KG1 (cell line): Measurements from ENCODE around the gene ARMC10.
"Not testable (repeated sequence)": the region's sequence is repeated elsewhere in the genome, so short reads cannot be mapped to it uniquely, and the experiment has no call there.

Experiments used
- DNase-seq: peaks from one replicate; lab custom pipeline; 2025; lab: John Stamatoyannopoulos, UW

ARMC10 gene

DNA sequence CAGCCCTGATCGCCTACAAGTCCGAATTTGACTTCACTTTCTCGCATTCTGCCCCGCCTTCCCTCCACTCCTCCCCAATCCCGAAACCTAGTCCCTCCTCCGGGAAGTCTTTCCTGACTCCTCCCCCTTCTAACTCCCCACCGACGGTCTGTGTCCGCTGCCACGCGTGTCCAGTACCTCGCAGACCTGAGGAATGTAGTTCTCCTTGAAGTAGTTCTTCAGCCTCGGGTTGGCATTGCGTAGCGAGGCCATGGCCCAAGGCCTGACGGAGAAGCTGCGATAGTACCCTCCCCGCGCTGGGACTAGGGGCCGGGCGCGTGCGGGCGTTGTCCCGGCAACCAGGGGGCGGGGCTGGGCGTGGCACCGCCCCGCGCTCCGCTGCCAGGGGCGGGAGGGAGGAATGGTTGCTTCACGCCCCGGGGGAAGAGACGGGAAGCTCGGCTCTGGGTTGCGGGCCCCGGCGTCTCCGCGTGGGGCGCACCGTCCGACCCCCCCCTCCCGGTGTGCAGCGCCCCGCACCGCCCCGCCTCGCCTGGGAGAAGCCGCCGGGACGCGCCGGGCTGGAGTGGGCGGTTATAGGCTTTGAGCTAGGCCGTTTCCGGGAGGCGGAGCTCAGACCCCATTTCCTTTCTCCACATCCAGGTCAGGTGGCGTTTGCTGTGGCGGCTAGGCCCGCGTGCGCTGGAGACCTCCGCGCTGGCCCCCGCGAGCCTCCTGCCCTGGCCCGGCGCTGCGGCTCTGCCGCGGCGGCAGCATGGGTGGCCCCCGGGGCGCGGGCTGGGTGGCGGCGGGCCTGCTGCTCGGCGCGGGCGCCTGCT is at the start of gene ARMC10, which contains the start of gene FBXL13:
Gene ARMC10 (plus strand): TSS at position 622 of the 818 bp plus-strand sequence. CDS start 133 bp downstream, at position 755.
Gene FBXL13 (minus strand): TSS at position 278 of the 818 bp plus-strand sequence.
- peak; percentile 49 for DNase-seq

GRCh38 chr7:103025341-103025740 is 49.6 kb upstream of the ARMC10 start:
- peak; percentile 1 for DNase-seq

- DNase-seq, result no peak
Measured at GRCh38 chr7:103031024-103031423, 43.9 kb upstream of the ARMC10 start.

GRCh38 chr7:103031781-103032180 is 43.2 kb upstream of the ARMC10 start:
- no peak for DNase-seq

GRCh38 chr7:103034318-103034717 is 40.6 kb upstream of the ARMC10 start:
- not testable (repeated sequence) for DNase-seq

- no peak for DNase-seq
Measured at GRCh38 chr7:103037476-103037822, 37.5 kb upstream of the ARMC10 start.

DNA sequence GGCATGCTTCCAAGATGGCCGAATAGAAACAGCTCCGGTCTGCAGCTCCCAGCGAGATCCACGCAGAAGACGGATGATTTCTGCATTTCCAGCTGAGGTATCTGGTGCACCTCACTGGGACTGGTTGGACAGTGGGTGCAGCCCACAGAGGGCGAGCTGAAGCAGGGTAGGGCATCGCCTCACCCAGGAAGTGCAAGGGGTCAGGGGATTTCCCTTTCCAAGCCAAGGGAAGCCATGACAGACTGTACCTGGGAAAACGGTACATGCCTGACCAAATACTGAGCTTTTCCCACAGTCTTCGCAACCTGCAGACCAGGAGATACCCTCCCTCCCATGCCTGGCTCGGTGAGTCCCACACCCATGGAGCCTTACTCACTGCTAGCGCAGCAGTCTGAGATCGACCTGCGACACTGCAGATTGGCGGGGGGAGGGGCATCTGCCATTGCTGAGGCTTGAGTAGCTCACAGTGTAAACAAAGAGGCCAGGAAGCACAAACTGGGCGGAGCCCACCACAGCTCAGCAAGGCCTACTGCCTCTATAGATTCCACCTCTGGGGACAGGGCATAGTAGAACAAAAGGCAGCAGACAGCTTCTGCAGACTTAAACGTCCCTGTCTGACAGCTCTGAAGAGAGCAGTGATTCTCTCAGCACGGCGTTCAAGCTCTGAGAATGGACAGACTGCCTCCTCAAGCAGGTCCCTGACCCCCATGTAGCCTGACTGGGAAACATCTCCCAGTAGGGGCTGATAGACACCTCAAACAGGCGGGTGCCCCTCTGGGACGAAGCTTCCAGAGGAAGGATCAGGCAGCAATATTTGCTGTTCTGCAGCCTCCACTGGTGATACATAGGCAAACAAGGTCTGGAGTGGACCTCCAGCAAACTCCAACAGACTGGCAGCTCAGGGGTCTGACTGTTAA is 36.9 kb upstream of the ARMC10 start:
- DNase-seq, result not testable (repeated sequence)

DNA sequence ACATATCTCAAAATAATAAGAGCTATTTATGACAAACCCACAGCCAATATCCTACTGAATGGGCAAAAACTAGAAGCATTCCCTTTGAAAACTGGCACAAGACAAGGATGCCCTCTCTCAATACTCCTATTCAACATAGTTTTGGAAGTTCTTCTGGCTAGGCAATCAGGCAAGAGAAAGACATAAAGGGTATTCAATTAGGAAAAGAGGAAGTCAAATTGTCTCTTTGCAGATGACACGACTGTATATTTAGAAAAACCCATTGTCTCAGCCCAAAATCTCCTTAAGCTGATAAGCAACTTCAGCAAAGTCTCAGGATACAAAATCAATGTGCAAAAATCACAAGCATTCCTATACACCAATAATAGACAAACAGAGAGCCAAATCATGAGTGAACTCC is 33.1 kb upstream of the ARMC10 start:
- DNase-seq, result not testable (repeated sequence)

DNA sequence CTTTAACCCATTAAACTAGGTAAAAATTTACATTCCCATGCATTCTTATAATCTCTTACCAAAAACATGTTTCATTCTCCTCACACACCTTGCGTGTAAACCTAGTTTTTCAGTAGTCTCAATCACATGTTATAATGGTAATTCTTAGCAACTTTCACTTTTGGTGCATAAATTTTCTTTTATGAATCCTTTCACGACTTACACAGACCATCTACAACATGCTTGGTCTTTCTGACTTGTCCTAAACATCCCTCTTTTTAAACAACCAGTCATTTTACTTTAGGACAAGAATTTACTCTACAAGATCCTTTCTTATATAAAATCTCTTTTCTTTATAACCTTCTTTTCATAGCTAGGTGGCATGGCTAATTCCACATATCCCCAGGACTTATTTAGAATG is 26.1 kb upstream of the ARMC10 start:
- DNase-seq, result no peak

DNA sequence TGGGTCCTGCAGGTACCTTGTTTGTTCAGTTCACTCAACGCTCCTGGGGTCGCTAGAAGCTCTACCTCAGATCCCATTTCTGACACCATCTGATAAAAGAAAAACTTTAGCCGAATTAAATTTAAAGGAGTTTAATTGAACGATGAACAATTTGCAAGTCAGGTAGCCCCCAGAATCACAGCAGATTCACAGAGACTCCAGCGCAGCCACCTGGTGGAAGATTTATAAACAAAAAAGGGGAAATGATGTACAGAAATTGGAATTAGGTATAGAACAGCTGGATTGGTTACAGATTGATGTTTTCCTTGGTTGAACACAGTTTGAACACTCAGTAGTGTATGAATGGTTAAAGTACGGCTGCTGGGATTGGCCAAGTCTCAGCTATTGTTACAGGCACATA is 23.4 kb upstream of the ARMC10 start:
- DNase-seq, result no peak

GRCh38 chr7:103056006-103056405 is 18.9 kb upstream of the ARMC10 start:
- DNase-seq, result not testable (repeated sequence)

DNA sequence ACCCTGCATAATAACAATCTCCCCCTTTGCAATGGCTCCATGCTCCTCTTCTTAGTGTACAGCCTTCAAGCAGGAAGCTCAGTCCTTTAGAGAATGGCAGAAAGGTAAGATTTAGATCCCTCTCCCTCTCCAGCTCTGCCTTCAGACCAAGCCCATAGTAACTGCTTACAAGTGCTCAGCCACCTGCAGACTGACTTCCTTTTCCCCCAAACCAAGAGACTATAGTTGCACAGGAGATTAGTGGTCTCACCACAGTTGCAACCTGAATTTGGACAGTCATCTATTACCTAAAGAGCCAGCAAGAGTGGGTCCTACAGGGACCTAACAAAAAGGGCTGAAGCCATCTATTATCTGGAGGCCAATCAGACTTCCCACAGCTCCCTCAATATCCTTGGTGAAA is 16.8 kb upstream of the ARMC10 start:
- DNase-seq, result no peak

GRCh38 chr7:103059471-103059870 is 15.5 kb upstream of the ARMC10 start:
- no peak for DNase-seq

- DNase-seq, result no peak
Measured at GRCh38 chr7:103063895-103064294, 11.0 kb upstream of the ARMC10 start.

- no peak for DNase-seq
Measured at GRCh38 chr7:103065667-103066066, 9.3 kb upstream of the ARMC10 start.

- no peak for DNase-seq
Measured at GRCh38 chr7:103068414-103069403, 6.2 kb upstream of the ARMC10 start.

DNA sequence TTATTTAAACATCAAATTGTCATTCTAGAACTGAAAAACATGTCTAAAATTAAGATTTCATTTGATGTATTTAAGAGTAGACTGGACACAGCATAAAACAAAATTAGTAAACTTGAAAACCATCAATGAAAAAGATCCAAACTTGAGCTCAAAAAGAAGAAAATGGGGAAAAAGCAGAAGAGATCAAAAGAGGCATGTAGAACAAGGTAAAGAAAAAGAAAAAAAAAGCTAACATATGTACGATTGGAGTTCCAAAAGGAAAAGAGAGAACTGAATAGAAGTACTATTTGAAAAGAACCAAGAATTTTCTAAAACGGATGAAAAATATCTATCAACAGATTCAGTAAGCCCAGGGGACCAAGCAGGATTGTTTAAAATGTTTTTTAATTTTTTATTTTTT is 3.9 kb upstream of the ARMC10 start:
- DNase-seq, result no peak

DNA sequence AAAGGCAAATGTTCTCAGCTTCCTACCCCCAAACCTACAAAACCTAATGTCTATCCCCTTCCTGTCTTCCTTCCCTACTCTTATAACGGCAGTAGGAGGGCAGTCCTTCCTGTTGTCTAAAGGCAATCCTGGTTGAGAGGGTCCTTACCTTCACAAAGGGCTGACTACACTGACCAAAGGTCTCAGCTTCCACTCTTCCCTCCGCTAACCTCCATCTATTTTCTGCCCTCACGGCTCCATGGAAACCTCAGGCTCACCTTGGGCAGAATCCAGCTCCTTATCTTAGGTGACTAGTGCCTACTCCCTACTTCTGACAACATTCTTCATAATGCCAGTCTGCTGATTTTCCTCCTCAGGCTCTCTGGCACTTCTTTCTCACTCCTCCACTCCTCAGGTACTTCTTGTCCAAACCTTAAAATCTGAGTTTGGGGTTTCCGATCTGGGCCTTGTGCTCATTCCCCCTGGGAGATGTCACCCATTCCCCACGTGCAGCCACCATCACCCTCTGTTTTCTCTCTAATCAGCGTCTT is 886 bp upstream of the ARMC10 start:
- DNase-seq, result no peak

- DNase-seq, result no peak
Measured at GRCh38 chr7:103075337-103075918, 488 bp downstream of the ARMC10 start.

DNA sequence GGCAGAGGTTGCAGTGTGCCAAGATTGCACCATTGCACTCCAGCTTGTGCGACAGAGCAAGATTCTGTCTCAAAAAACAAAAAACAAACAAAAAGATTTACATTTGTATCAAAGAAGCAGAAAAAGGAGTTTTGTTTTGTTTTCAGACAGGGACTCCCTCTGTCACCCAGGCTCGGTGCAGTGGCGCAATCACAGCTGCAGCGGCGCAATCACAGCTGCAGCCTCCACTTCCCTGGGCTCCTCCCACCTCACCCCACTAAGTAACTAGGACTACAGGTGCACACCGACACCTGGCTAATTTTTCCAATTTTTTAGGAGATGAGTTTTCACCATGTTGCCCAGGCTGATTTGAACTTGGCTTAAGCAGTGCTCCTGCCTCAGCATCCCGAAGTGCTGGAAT is 1.8 kb downstream of the ARMC10 start:
- no peak for DNase-seq

DNA sequence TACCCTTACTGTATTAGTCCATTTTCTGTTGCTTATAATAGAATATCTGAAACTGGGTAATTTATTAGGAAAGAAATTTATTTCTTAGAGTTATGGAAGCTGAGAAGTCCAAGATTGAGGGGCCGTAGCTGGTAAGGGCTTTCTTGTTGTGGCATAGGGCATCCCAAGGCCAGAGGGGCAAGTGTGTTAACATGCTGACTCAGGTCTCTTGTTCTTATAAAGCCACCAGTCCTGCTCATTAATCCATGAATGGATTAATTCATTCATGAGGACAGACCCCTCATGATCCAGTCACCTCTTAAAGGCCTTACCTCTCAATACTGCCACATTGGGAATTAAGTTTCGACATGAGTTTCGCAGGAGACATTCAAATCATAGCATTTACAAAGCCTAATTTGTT is 2.4 kb downstream of the ARMC10 start:
- no peak for DNase-seq
